H9 (cell line): Measurements from ENCODE around the gene EHD1. TPM values are rescaled to one million over a fixed set of nuclear protein-coding genes. Genes with fewer than 3 reads are reported as not detected.

Experiments
- DNase-seq: peaks from one replicate; pipeline ENCODE4 v3.0.0-alpha.2; 2017
- H2AFZ ChIP-seq: one replicate; pipeline ENCODE4 v1.6.1; 2013; ENCODE audit warnings: mild to moderate bottlenecking, low read length, control low read depth, moderate library complexity
- H2AK5ac ChIP-seq: 2 replicates; pipeline ENCODE4 v1.6.1; 2013; ENCODE audit warnings: low read length, control low read depth, mixed read lengths; ENCODE audit not compliant: insufficient read length
- H2BK120ac ChIP-seq: one replicate; pipeline ENCODE4 v1.6.1; 2013; ENCODE audit warnings: low read depth, mild to moderate bottlenecking, low read length, control low read depth, inconsistent platforms; ENCODE audit not compliant: poor library complexity, severe bottlenecking
- H2BK12ac ChIP-seq: 2 replicates; pipeline ENCODE4 v1.6.1; 2013; ENCODE audit warnings: low read length, control low read depth, mixed read lengths, low read depth; ENCODE audit not compliant: insufficient read length
- H2BK15ac ChIP-seq: 2 replicates; pipeline ENCODE4 v1.6.1; 2013; ENCODE audit warnings: low read depth, low read length, control low read depth
- H2BK20ac ChIP-seq: one replicate; pipeline ENCODE4 v1.6.1; 2013; ENCODE audit warnings: low read depth, mild to moderate bottlenecking, low read length, control low read depth, inconsistent platforms; ENCODE audit not compliant: poor library complexity, severe bottlenecking
- H2BK5ac ChIP-seq: 2 replicates; pipeline ENCODE4 v1.6.1; 2013; ENCODE audit warnings: low read length, control low read depth, mixed read lengths; ENCODE audit not compliant: insufficient read length
- H3K14ac ChIP-seq: 2 replicates; pipeline ENCODE4 v1.6.1; 2013; ENCODE audit warnings: low read length, control low read depth; ENCODE audit not compliant: insufficient read depth
- H3K18ac ChIP-seq: 2 replicates; pipeline ENCODE4 v1.6.1; 2013; ENCODE audit warnings: low read depth, mild to moderate bottlenecking, mixed read lengths, low read length, control low read depth; ENCODE audit not compliant: insufficient read length
- H3K23ac ChIP-seq: 2 replicates; pipeline ENCODE4 v1.6.1; 2013; ENCODE audit warnings: low read length, control low read depth, mixed read lengths, low read depth; ENCODE audit not compliant: insufficient read length
- H3K23me2 ChIP-seq: 2 replicates; pipeline ENCODE4 v1.6.1; 2013; ENCODE audit warnings: low read depth, mild to moderate bottlenecking, mixed read lengths, low read length, control low read depth; ENCODE audit not compliant: insufficient read length, poor library complexity, severe bottlenecking
- H3K27ac ChIP-seq: 2 replicates; pipeline ENCODE4 v1.5.1; 2013; ENCODE audit warnings: low read length, control low read depth, mixed read lengths, low read depth; ENCODE audit not compliant: insufficient read length
- H3K27me3 ChIP-seq: 2 replicates; pipeline ENCODE4 v1.6.1; 2013; ENCODE audit warnings: low read length, control low read depth, inconsistent platforms; ENCODE audit not compliant: insufficient read depth
- H3K4ac ChIP-seq: 2 replicates; pipeline ENCODE4 v1.6.1; 2013; ENCODE audit warnings: low read depth, mild to moderate bottlenecking, control low read depth, inconsistent platforms, low read length, moderate library complexity
- H3K4me1 ChIP-seq: 2 replicates; pipeline ENCODE4 v1.6.1; 2013; ENCODE audit warnings: low read length, control low read depth, inconsistent platforms; ENCODE audit not compliant: insufficient read depth
- H3K4me2 ChIP-seq: 2 replicates; pipeline ENCODE4 v1.6.1; 2013; ENCODE audit warnings: low read length, control low read depth, mixed read lengths; ENCODE audit not compliant: insufficient read length, insufficient read depth
- H3K56ac ChIP-seq: 2 replicates; pipeline ENCODE4 v1.6.1; 2013; ENCODE audit warnings: low read depth, mild to moderate bottlenecking, mixed read lengths, low read length, control low read depth; ENCODE audit not compliant: insufficient read length
- H3K79me1 ChIP-seq: 2 replicates; pipeline ENCODE4 v1.6.1; 2013; ENCODE audit warnings: low read depth, mild to moderate bottlenecking, moderate library complexity, low read length, control low read depth, inconsistent platforms; ENCODE audit not compliant: insufficient read depth, poor library complexity, severe bottlenecking
- H3K79me2 ChIP-seq: 2 replicates; pipeline ENCODE4 v1.6.1; 2013; ENCODE audit warnings: low read length, control low read depth, inconsistent platforms; ENCODE audit not compliant: insufficient read depth
- H3K9ac ChIP-seq: 2 replicates; pipeline ENCODE4 v1.6.1; 2013; ENCODE audit warnings: low read length, control low read depth, mixed read lengths; ENCODE audit not compliant: insufficient read length; ENCODE audit errors: extremely low read depth
- H3K9me3 ChIP-seq: one replicate; pipeline ENCODE4 v1.6.1; 2013; ENCODE audit warnings: low read depth, low read length, inconsistent platforms; ENCODE audit not compliant: control insufficient read depth
- H3T11ph ChIP-seq: one replicate; pipeline ENCODE4 v1.6.1; 2013; ENCODE audit warnings: mild to moderate bottlenecking, low read length, control low read depth, inconsistent platforms
- H4K20me1 ChIP-seq: one replicate; pipeline ENCODE4 v1.6.1; 2013; ENCODE audit not compliant: control insufficient read depth, insufficient read length, insufficient read depth
- H4K5ac ChIP-seq: 2 replicates; pipeline ENCODE4 v1.6.1; 2013; ENCODE audit warnings: low read depth, mild to moderate bottlenecking, mixed read lengths, low read length, control low read depth; ENCODE audit not compliant: insufficient read length
- H4K8ac ChIP-seq: replicated peaks from 2 replicates; pipeline ENCODE4 v1.6.1; 2013; ENCODE audit warnings: low read length, control low read depth, mixed read lengths, low read depth; ENCODE audit not compliant: insufficient read length
- H4K91ac ChIP-seq: 2 replicates; pipeline ENCODE4 v1.6.1; 2013; ENCODE audit warnings: low read depth, mild to moderate bottlenecking, moderate library complexity, mixed read lengths, low read length, control low read depth; ENCODE audit not compliant: insufficient read length
- H3K27ac Mint-ChIP-seq, 3 experiments: 2 replicates in 2 of 3; 3 replicates in 1 of 3; pipeline ENCODE4 v1.8.0; 2020 to 2021; ENCODE audit warnings: mixed read lengths in 3 of 3, mild to moderate bottlenecking in 1 of 3, moderate library complexity in 1 of 3
- H3K27me3 Mint-ChIP-seq: 2 replicates; pipeline ENCODE4 v1.8.0; 2021; ENCODE audit warnings: low read depth, mild to moderate bottlenecking, moderate library complexity, mixed read lengths
- H3K36me3 Mint-ChIP-seq, 3 experiments: 2 replicates in 2 of 3; 3 replicates in 1 of 3; pipeline ENCODE4 v1.8.0; 2020 to 2021; ENCODE audit warnings: low read depth in 3 of 3, mixed read lengths in 3 of 3; ENCODE audit not compliant: insufficient read depth in 1 of 3
- H3K4me1 Mint-ChIP-seq, 2 experiments: 2 replicates each; pipeline ENCODE4 v1.8.0; 2020; ENCODE audit warnings: mixed read lengths in 2 of 2
- H3K4me3 Mint-ChIP-seq, 2 experiments: 2 replicates in 1 of 2; 3 replicates in 1 of 2; pipeline ENCODE4 v1.8.0; 2020 to 2021; ENCODE audit warnings: mild to moderate bottlenecking in 2 of 2, mixed read lengths in 2 of 2, moderate library complexity in 1 of 2
- H3K9me3 Mint-ChIP-seq, 2 experiments: 2 replicates in 1 of 2; 3 replicates in 1 of 2; pipeline ENCODE4 v1.8.0; 2020; ENCODE audit warnings: mild to moderate bottlenecking in 2 of 2, mixed read lengths in 2 of 2, moderate library complexity in 1 of 2
- CTCF ChIP-seq: fragments of 200-600 bp; sonication (generic); conservative IDR thresholded peaks from 3 replicates; pipeline ENCODE4 v1.8.0; 2021; ENCODE audit warnings: antibody characterized with exemption, mild to moderate bottlenecking
- WGBS: extraction: QIAGEN DNeasy Blood & Tissue Kit; methylation state at CpG from one replicate; pipeline ENCODE4 v1.1.7; 2013; ENCODE audit warnings: missing lambda C conversion rate, low lambda C conversion rate, mixed read lengths; ENCODE audit not compliant: insufficient read length; ENCODE audit errors: extremely low coverage; 5-methylcytosine and 5-hydroxymethylcytosine counted together
- total RNA-seq: library from RNA; stranded (reverse); gene quantifications from 2 replicates; pipeline ENCODE4 v1.2.1, GENCODE V29; 2021

EHD1 gene
- total RNA-seq, 1 experiment from 2014 or later, result 31.0 TPM

- peaks cover 18 to 22% of the 10 kb centered on the region in 2 experiments for H3K4me1 Mint-ChIP-seq
- Histone ChIP-seq H3K9me3 (no peaks in the 10 kb centered on the region), H3K79me2 (no peaks in the 10 kb centered on the region), H3K4ac (no peak within 1 kb of the TSS), H3K27me3 (no peaks in the 10 kb centered on the region), H3K79me1 (no peaks in the 10 kb centered on the region), H3K4me1 (no peaks in the 10 kb centered on the region), H4K5ac (no peak within 1 kb of the TSS), H3T11ph (no peak within 1 kb of the TSS), H3K27ac (no peak within 1 kb of the TSS), H4K20me1 (no peaks in the 10 kb centered on the region), H2BK15ac (no peak within 1 kb of the TSS), H2AFZ (no peak within 1 kb of the TSS), H3K23me2 (peaks cover 10% of the 10 kb centered on the region), H3K14ac (peak within 1 kb of the TSS; percentile 83), H3K4me2 (peak within 1 kb of the TSS; percentile 98), H2BK120ac (no peak within 1 kb of the TSS), H2BK20ac (no peak within 1 kb of the TSS), H2AK5ac (no peak within 1 kb of the TSS), H4K91ac (no peak within 1 kb of the TSS), H2BK12ac (no peak within 1 kb of the TSS), H3K18ac (peak within 1 kb of the TSS; percentile 47), H3K23ac (no peak within 1 kb of the TSS), H2BK5ac (no peak within 1 kb of the TSS), H4K8ac (no peak within 1 kb of the TSS), H3K9ac (peak within 1 kb of the TSS; percentile 99), H3K56ac (no peak within 1 kb of the TSS)
- no peaks in the 10 kb centered on the region for H3K27me3 Mint-ChIP-seq
- no peak for TF ChIP-seq CTCF
- H3K27ac Mint-ChIP-seq, result peak within 1 kb of the TSS; percentile 92 to 97 (median 94)
- no CpG with 5 or more reads among the region's 57 CpGs for WGBS
- DNase-seq, result peak; percentile 99
- peak within 1 kb of the TSS; percentile 84 to 90 for H3K4me3 Mint-ChIP-seq
- peaks cover 4 to 15% (median 6%) of the 10 kb centered on the region in 3 experiments; a peak in 6 of 7 replicates for H3K36me3 Mint-ChIP-seq
- H3K9me3 Mint-ChIP-seq, result no peaks in the 10 kb centered on the region
These were observed 38.6 kb upstream of the EHD1 start, which contains the start of gene ATG2A for GRCh38 chr11:64916775-64917662. ATG2A (minus strand) TSS chr11:64917209; CDS start chr11:64917135, 74 bp downstream.
